DND-41 (cell line): ENCODE data around the gene CDH12.

Experiments
- ATAC-seq: fragments of 200-7000 bp; cut with Tn5 transposase; 3 replicates; pipeline ENCODE4 v1.9.1; 2021; ENCODE audit warnings: low read depth; ENCODE audit not compliant: insufficient read depth
- DNase-seq: peaks from one replicate; pipeline ENCODE4 v3.0.0-alpha.2; 2020
- H2AFZ ChIP-seq: 2 replicates; pipeline ENCODE4 v1.6.0; 2012; ENCODE audit warnings: low read depth, low read length
- H3K27ac ChIP-seq: 2 replicates; pipeline ENCODE4 v1.5.1; 2012; ENCODE audit warnings: low read length, inconsistent platforms
- H3K27me3 ChIP-seq: fragments of 200-600 bp; sonication (generic); 2 replicates; pipeline ENCODE4 v1.6.0; 2012; ENCODE audit warnings: low read length, mild to moderate bottlenecking, inconsistent platforms; ENCODE audit not compliant: insufficient read depth, poor library complexity
- H3K36me3 ChIP-seq: 2 replicates; pipeline ENCODE4 v1.5.1; 2012; ENCODE audit warnings: low read length, inconsistent platforms; ENCODE audit not compliant: insufficient read depth
- H3K4me1 ChIP-seq: 2 replicates; pipeline ENCODE4 v1.5.1; 2012; ENCODE audit warnings: mild to moderate bottlenecking, low read length; ENCODE audit not compliant: insufficient read depth
- H3K4me2 ChIP-seq: 2 replicates; pipeline ENCODE4 v1.6.0; 2012; ENCODE audit warnings: mild to moderate bottlenecking, moderate library complexity, low read length, inconsistent platforms; ENCODE audit not compliant: insufficient read depth
- H3K4me3 ChIP-seq, 2 experiments: fragments of 200-600 bp in 1 of 2; shearing (Covaris generic) in 1 of 2; 2 replicates each; pipeline ENCODE4 v1.5.1; 2012 to 2016; ENCODE audit warnings: inconsistent platforms in 2 of 2, low read length in 2 of 2, mild to moderate bottlenecking in 2 of 2, low read depth in 1 of 2, moderate library complexity in 1 of 2
- H3K79me2 ChIP-seq: 2 replicates; pipeline ENCODE4 v1.6.0; 2012; ENCODE audit warnings: low read length, inconsistent platforms; ENCODE audit not compliant: insufficient read depth
- H3K9ac ChIP-seq: 2 replicates; pipeline ENCODE4 v1.6.0; 2012; ENCODE audit warnings: low read depth, mild to moderate bottlenecking, inconsistent platforms, low read length, moderate library complexity
- H3K9me3 ChIP-seq: 2 replicates; pipeline ENCODE4 v1.5.1; 2012; ENCODE audit warnings: low read length, moderate library complexity, mild to moderate bottlenecking, inconsistent platforms; ENCODE audit not compliant: insufficient read depth, severe bottlenecking
- H4K20me1 ChIP-seq: 2 replicates; pipeline ENCODE4 v1.6.0; 2012; ENCODE audit warnings: low read length; ENCODE audit not compliant: insufficient read depth
- EZH2 ChIP-seq: IDR thresholded peaks from 3 replicates; pipeline ENCODE4 v1.6.1; 2012; ENCODE audit warnings: borderline replicate concordance, low read depth, mild to moderate bottlenecking, moderate library complexity, low read length, inconsistent platforms; ENCODE audit not compliant: severe bottlenecking
- TF ChIP-seq, protein P1 (sequence below): IDR thresholded peaks from 2 replicates; pipeline ENCODE4 v1.5.1; 2012; ENCODE audit warnings: borderline replicate concordance, low read length, moderate library complexity, mild to moderate bottlenecking; ENCODE audit not compliant: poor library complexity, severe bottlenecking; ENCODE audit errors: extremely low read depth

Gene CDH12

DNA sequence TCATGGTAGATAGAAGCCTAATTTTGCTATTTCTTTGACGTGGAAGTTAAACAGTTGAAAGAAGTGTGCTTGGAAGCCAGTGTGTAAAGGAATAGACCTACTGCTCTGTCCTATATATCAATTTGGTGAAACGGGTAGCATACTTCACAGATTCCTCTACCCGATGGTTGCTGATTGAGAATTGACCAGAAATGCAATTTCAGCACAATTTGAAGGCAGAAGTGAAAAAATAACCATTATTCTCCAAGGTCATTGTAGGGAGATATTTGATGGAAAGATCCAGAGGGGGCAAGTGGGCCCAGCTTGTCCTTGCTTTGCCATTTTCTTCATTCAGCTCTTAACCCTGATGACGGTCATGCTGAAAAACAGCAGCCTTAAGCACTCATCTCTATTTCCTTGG lies 15.3 kb downstream of the CDH12 start:
- DNase-seq (no peak), ATAC-seq (no peak)
- Histone ChIP-seq H3K4me3 (no peak overlapping the region), H3K9ac (no peak overlapping the region), H4K20me1 (no peaks in the 10 kb centered on the region), H3K27me3 (no peaks in the 10 kb centered on the region), H3K4me2 (no peak overlapping the region), H3K9me3 (no peaks in the 10 kb centered on the region), H3K4me1 (no peaks in the 10 kb centered on the region), H2AFZ (no peak overlapping the region), H3K27ac (no peak overlapping the region), H3K36me3 (no peaks in the 10 kb centered on the region), H3K79me2 (no peaks in the 10 kb centered on the region)
- TF ChIP-seq, protein P1, sequence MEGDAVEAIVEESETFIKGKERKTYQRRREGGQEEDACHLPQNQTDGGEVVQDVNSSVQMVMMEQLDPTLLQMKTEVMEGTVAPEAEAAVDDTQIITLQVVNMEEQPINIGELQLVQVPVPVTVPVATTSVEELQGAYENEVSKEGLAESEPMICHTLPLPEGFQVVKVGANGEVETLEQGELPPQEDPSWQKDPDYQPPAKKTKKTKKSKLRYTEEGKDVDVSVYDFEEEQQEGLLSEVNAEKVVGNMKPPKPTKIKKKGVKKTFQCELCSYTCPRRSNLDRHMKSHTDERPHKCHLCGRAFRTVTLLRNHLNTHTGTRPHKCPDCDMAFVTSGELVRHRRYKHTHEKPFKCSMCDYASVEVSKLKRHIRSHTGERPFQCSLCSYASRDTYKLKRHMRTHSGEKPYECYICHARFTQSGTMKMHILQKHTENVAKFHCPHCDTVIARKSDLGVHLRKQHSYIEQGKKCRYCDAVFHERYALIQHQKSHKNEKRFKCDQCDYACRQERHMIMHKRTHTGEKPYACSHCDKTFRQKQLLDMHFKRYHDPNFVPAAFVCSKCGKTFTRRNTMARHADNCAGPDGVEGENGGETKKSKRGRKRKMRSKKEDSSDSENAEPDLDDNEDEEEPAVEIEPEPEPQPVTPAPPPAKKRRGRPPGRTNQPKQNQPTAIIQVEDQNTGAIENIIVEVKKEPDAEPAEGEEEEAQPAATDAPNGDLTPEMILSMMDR: no peak
- no peak for TF ChIP-seq EZH2

DNA sequence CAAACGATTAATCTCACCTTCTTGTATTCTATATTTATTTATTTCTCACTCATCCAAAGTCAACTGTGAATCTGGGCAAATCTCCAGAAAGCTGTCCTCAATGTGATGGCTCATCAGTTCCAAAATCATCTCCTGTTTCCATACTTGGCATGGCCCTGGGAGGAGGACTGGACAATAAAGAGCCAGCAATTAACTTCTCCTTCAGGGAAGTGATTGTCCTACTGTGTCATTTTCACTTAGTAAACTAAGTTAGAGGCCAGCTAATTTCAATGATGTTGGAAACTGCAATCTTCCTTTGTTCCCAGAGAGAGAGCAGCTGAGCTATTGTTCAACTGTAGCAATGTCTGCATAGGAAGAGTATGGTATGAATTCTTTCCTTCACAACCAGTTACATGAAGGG lies 17.5 kb downstream of the CDH12 start:
- Histone ChIP-seq H3K4me2 (no peak overlapping the region), H3K9ac (no peak overlapping the region), H3K4me3 (no peak overlapping the region), H3K4me1 (no peaks in the 10 kb centered on the region), H3K79me2 (no peaks in the 10 kb centered on the region), H3K9me3 (no peaks in the 10 kb centered on the region), H4K20me1 (no peaks in the 10 kb centered on the region), H3K27ac (no peak overlapping the region), H3K27me3 (no peaks in the 10 kb centered on the region), H2AFZ (no peak overlapping the region), H3K36me3 (no peaks in the 10 kb centered on the region)
- TF ChIP-seq, protein P1: no peak
- TF ChIP-seq EZH2: no peak
- DNase-seq (no peak), ATAC-seq (no peak)

DNA sequence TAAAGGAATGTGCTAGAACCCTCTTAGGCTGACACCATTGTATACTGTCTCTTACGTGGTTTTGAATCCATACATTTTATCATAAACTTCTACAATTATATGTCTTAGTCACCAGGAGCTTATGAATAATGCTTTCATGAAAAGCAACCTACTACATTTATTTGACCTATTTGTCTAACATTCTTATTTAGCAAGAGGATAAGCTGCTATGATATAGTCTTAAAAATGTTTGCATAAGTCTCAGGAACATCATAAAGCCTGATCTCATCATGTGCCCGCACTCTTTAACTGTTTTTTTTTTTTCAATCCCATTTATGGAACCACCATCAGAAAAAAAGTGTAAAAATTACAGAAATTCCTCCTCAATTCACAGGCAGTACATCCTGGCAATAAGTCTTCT lies 59.7 kb downstream of the CDH12 start:
- no peak overlapping the region for H3K9ac ChIP-seq
- H3K4me2 ChIP-seq: no peak overlapping the region
- no peaks in the 10 kb centered on the region for H3K79me2 ChIP-seq
- no peaks in the 10 kb centered on the region for H3K27me3 ChIP-seq
- TF ChIP-seq, protein P1: no peak
- no peak for TF ChIP-seq EZH2
- no peak for ATAC-seq
- H4K20me1 ChIP-seq: no peaks in the 10 kb centered on the region
- H3K4me3 ChIP-seq: no peak overlapping the region
- no peaks in the 10 kb centered on the region for H3K36me3 ChIP-seq
- no peaks in the 10 kb centered on the region for H3K4me1 ChIP-seq
- no peak overlapping the region for H2AFZ ChIP-seq
- DNase-seq: no peak
- no peaks in the 10 kb centered on the region for H3K9me3 ChIP-seq
- H3K27ac ChIP-seq: no peak overlapping the region

DNA sequence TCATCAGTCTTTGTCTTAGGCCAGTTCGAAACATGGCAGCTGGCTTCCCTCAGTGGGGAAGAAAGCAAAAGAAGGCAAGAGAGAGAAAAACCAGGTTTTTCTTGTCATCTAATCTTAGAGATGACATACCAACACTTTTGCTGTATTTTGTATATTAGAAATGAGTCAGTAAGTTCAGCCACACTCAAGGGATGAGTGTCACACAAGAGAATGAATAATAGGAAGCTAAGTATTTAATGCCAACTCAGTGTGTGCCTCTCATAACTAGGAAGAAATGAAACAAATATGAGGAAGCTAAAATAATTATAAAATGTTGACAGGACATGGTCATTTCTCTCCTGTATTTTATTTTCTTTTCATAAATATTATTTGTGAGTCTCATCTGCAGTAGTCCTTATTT lies 65.3 kb downstream of the CDH12 start:
- no peak for DNase-seq
- Histone ChIP-seq H3K9me3 (no peaks in the 10 kb centered on the region), H4K20me1 (no peaks in the 10 kb centered on the region), H3K4me2 (no peak overlapping the region), H2AFZ (no peak overlapping the region), H3K79me2 (no peaks in the 10 kb centered on the region), H3K27ac (no peak overlapping the region), H3K4me1 (no peaks in the 10 kb centered on the region), H3K4me3 (no peak overlapping the region), H3K27me3 (no peaks in the 10 kb centered on the region), H3K9ac (no peak overlapping the region), H3K36me3 (no peaks in the 10 kb centered on the region)
- no peak for ATAC-seq
- TF ChIP-seq, protein P1: no peak
- no peak for TF ChIP-seq EZH2
